Endometrial microvascular endothelial cells (primary cell): Measurements from ENCODE around the gene PRSS50. TPM values are rescaled to one million over a fixed set of nuclear protein-coding genes. Genes with fewer than 3 reads are reported as not detected.

Source experiments
- in situ Hi-C: cut with HindIII; loops from 2 replicates; pipeline ENCODE4 v1.10.0; 2017; ENCODE audit warnings: low sequenced_read_pairs, low pct_unique_long_range_greater_than_20kb; ENCODE audit errors: inconsistent ontology term
- total RNA-seq: library from RNA; depleted of rRNA; stranded (reverse); fragments of >200 nt; gene quantifications from one replicate; pipeline ENCODE4 v1.2.3, GENCODE V29; 2015; ENCODE audit errors: inconsistent ontology term

The PRSS50 gene
- total RNA-seq, 1 donor from 2014 or later, result not detected

- in situ Hi-C loops, result no loop called here
Observed at GRCh38 chr3:46730819-46731218, 13.2 kb upstream of the PRSS50 start.

- in situ Hi-C loops, result no loop called here
Observed at GRCh38 chr3:46729038-46729437, 11.4 kb upstream of the PRSS50 start.

DNA sequence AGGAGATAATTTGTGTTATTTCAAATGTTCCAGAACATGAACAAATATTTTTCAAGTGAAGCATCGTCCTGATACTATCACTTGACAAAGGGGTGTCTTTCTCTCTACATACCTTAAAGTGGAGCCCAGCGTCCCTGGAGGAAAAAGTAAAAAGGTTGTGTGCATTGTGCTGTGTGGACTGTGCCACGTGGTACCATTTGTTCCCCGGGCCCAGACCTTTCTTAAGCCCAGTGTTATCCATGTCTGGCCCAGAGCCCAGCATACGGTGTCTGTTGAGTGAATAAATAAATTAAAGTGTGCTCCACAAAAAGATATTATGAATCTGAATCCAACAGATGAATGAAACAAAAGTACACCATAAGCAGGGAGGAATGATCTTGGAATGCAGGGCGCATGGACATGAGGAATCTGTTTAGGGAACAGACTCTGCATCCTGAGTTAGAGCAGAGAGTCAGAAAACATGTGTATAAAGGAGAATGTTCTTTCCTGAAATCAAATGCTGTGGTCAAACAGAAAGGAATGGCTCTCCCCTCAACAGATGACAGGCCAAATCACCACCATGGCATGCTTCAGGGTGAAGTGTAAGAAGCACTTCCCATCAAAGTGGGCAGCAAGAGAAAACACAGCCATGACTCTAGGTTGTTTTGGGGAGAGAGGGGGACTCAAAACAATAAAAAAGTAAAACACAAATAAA lies 8.1 kb upstream of the PRSS50 start:
- in situ Hi-C loops, result no loop called here

DNA sequence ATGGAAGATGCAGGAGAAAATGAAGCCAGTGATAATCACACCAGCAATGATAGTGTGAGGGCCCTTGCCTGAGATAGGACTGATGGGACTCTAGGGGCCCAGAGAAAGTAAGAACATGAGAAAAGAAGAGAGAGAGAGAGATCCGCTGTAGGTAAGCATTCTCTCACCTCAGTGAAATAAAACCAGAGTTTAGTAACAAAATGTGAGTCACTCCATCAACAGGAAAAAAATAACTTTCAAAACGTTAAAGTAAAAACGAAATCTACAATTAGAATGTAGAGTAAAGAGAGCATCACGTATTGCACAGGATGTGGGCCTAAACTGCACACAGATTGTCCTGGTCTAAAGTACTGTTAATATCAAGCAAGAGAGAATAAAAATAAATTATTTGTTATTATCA lies 6.8 kb upstream of the PRSS50 start:
- in situ Hi-C loops, result no loop called here

- in situ Hi-C loops, result no loop called here
Observed at GRCh38 chr3:46722443-46722842, 4.8 kb upstream of the PRSS50 start.

- in situ Hi-C loops, result no loop called here
Observed at GRCh38 chr3:46721009-46721408, 3.3 kb upstream of the PRSS50 start.

DNA sequence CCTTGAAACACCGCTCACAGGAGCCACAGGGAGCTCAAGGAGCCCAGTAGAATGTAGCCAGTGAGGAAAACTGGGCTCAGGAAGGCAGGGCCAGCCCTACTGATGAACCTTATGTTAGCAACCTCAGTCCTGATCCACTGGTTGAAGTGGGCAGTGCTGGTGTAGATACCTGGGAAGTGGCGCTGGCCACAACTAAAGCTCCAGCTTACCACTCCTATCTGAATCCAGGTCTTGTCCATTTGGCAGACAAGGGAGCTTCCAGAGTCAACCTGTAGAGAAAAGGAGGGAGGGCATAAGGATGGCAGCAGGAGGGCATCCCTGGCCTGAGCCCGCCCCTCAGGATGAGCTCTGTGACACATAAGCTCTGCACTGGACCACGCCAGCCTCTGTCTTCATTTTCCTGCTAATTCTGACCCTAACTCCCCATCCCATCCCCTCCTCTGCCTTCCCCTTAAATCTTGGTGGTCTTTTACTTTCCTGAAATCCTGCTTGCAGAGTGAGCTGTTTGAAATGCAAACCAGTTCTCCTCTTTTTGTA lies 2.1 kb upstream of the PRSS50 start:
- in situ Hi-C loops, result no loop called here

DNA sequence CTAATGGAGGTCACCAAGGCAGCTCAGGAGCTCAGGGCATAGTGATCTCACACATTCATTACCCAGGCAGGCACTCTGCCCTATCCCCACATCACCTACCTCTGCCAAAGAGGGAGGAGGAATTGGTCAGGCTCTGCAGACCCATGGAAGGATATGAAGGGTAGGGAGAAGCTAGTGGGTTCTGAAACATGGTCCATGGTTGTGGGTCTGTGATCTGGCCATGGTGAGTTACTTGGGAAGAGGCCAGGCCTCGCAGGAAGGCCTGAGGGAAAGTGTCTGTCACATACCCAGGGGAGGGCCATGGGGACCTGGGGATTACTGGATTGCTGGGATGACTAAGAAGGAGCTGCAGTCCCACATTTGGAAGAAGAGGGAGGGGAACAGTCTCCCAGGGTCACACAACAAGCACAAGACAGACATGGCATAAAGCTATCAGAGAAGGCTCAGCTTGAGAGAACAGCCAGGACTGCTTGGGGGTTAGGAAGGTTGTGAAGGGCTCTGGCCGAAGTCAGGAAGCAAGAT lies 1.4 kb upstream of the PRSS50 start:
- in situ Hi-C loops, result no loop called here

DNA sequence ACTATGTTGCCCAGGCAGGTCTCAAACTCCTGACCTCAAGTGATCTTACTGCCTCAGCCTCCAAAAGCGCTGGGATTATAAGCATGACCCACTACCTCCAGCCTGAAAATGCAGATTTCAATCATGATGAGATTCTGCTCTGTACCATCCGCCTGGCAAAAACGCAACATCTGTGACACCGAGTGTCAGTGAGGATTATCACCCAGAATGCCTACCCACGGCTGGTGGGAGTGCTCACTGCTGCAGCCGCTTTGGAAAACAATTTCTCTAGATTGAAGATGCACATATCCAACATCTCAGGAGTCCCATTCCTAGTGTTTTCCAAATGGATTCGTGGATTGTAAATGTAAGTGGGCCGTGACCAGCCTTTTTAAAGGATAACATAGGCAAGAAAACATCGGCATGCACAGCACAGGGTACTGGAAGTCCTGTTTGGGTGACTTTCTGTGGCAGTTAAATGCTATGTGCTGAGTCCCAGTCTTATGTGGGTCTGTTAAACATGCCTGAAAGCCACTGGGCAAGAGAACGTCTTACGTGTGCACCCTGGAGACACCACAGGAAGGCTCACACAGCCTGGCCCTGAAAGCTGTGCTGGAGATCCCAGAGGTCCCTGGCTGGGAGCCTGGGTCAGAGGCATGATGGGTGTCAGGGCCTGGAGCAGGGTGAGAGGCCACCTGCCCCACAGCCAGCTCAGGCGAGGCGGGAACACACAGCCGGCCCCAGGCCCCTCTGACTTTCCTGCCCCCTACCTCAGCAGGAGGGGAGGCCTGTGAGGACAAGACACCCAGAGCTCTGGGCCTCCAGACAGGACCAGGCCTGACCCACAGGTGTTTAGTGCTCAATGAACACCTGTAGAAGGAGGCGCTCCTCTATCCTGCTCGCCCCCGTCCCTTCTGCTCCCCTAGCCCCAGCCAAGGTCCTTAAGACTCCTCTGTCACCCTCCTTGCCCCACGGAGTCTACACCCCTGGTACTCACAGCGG lies 918 bp downstream of the PRSS50 start:
- in situ Hi-C loops, result no loop called here

DNA sequence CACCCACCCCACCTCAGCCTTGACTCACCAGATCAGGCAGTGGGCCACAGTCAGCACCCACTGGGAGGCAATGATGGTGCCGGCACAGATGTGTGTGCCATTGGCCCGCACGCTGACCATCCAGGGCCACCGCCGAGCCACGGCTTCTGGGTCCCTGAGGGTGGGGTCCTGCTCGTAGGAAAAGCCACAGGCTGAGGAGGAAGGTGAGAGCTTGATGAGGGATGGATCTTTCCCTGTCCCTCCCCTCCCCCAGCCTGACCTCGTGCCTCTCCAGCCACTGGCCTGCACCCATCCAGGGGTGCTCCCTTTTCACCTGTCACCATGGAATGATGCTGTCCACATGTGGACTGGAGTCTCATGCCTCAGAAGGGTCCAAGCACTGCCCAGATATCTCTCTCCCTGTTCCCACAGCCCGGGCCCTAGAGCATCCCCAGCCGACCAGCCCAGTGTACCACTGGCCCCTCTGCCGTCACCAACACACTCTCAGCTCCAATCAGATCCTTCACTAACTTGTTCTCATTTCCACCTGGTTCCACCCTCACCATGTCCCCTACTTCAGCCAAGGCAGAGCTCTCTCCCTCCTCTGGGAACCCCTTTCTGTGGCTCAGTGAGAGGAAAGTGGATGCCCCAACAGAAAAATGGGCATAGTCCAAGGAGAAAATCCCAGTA lies 2.0 kb downstream of the PRSS50 start:
- in situ Hi-C loops, result no loop called here

DNA sequence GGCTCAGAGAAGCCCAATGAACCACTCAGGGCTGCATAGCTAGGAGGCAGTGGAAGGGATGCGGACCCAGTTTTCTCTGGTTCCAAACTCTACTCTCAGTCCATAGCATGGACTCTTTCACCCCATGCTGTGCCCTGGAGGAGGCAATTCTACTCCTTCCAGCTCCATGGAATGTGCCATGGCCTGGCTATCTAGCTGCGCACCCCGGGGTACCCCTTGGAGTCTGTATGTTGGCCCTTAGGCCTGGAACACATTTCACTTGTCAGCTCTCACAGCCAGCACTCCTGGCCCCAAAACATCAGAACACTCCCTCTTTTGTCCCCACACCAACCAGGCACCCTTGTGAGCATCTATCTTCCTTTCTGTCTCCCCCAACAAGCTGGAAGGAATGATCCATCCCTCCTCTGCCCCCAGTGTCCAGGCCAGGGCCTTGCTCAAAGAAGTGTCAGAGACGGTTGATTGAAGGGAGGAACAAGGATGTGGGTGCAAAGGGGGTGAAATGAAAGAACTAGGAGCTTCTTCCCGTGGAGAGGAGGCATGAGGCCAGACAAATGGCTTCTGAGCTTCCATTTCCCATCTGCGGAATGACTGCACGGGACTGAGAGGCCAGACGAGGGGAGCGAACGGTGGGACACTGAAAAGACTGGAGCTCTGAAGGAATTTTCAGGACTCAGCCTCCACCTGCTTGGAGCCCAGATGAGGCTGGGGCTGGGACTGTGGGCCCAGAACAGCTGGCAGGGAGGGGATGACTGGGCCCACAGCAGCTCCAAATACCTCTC lies 2.8 kb downstream of the PRSS50 start:
- in situ Hi-C loops, result no loop called here

GRCh38 chr3:46713898-46714552 lies 3.6 kb downstream of the PRSS50 start:
- in situ Hi-C loops, result no loop called here

GRCh38 chr3:46713050-46713897 lies 4.4 kb downstream of the PRSS50 start:
- in situ Hi-C loops, result no loop called here

DNA sequence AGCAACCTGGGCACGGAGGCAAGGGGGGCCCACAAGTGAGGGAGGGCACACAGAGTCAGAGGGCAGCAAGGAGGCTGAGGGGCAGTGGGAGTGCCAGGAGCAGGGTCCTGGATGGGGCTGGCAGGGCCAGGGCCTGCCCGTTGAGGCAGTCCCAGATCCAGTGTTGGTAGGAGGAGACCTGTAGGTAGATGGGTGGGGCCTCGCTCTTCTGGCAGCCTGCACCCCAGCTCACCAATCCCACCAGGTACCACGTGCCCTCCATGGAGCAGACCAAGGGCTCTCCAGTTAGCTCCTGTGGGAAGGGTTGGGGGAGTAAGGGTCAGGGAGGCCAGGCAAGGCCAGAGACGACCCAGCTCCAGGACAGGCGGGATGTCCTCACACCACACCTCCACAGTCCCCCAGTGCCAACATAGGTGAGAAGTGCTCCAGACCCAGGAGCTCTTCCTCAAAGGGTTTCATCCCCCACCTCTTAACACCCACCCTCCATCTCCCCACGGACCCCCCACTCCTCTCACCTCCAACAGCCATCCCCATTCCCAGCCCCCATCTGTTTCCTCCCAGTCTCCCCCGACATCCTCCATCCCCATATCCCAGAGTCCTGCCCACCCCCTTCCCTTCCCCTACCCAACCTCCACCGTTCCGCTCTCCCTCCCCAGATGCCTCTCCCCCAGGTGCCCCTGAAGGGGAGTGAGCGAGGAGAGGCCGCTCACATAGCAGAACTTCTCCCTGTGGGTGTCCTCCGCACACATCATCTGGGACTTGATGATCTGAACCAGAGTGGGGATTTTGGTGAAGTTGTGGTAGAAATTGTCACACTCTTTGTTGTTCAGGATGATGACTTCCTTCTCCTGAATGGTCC lies 5.2 kb downstream of the PRSS50 start:
- in situ Hi-C loops, result no loop called here

DNA sequence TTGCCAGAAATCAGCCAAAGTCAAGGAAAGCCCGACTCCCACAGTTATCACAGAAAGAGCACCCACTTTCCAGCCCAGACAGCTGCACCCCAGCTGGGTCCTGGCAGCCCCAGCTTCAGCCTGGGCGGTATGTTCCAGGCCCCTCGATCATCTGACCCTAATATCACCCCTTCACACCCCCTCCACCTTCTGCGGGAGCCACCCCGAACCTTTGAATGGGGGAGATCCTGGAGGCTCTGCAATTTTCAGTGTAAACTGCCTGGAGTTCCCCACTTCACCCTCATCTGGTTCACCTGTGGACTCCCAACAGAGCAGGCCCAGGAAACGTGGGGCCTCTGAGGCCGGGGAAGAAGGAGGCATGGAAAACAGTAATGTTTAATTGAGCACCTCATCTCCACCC lies 5.9 kb downstream of the PRSS50 start:
- in situ Hi-C loops, result no loop called here

- in situ Hi-C loops, result no loop called here
Observed at GRCh38 chr3:46711305-46711704, 6.4 kb downstream of the PRSS50 start.
